Body of pancreas (tissue), 4 donors: Measurements from ENCODE around the gene DYNC1LI1.

Experiments
- POLR2A ChIP-seq, 3 donors: fragments of 450-650 bp; IDR thresholded peaks; one replicate each; pipeline ENCODE4 v1.6.1; 2016; ENCODE audit warnings: antibody characterized with exemption in 3 of 3, mild to moderate bottlenecking in 2 of 3
- TF ChIP-seq, protein P1 (sequence below), 7 experiments: fragments of 450-650 bp in 4 of 7; fragments of 200-600 bp in 3 of 7; sonication (generic) in 3 of 7; IDR thresholded peaks; one replicate each; pipeline ENCODE4 v1.5.1; 2016 to 2019; ENCODE audit warnings: antibody characterized with exemption in 7 of 7

DNA sequence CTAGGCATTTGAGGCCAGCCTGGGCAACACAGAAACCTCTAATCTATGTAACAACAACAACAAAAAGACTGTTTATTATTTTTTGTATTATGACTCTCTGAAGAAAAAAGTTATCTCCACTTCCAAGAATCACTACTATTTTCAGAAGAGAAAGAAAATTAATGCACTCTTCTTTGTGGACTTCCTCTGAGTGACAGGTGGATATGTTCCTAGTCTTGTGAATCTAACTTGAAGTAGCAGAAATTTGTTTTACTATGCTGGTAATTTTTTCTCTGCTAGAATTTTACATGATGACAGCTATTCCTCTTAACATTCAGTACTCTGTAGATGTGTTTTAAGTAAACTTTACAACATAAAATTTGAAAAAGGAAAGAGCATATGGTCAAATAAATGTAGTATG lies 16.7 kb downstream of the DYNC1LI1 start:
- TF ChIP-seq, protein P1, sequence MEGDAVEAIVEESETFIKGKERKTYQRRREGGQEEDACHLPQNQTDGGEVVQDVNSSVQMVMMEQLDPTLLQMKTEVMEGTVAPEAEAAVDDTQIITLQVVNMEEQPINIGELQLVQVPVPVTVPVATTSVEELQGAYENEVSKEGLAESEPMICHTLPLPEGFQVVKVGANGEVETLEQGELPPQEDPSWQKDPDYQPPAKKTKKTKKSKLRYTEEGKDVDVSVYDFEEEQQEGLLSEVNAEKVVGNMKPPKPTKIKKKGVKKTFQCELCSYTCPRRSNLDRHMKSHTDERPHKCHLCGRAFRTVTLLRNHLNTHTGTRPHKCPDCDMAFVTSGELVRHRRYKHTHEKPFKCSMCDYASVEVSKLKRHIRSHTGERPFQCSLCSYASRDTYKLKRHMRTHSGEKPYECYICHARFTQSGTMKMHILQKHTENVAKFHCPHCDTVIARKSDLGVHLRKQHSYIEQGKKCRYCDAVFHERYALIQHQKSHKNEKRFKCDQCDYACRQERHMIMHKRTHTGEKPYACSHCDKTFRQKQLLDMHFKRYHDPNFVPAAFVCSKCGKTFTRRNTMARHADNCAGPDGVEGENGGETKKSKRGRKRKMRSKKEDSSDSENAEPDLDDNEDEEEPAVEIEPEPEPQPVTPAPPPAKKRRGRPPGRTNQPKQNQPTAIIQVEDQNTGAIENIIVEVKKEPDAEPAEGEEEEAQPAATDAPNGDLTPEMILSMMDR (IDR thresholded peaks at IDR 0.05), result no peak
- no peak for TF ChIP-seq POLR2A (IDR thresholded peaks at IDR 0.05)
